Measurements from ENCODE around the gene SRGAP3.

SRGAP3 gene

DNA sequence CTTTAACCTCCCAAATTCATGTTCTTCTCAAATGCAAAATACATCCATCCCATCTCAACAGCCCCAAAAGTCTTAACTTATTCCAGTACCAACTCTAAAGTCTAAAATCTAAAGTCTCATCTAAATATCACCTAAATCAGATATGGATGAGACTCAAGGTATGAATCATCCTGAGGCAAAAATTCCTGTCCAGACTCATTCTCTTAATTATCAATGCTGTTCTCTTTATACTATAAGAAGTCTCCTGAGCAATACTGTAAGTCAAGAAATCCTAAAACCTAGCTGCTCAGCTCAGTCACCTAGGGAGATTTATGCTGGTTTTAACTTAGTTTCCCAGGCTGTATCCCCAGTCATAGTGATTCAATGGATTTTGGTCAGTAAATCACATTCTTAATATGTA, 297.3 kb downstream of the SRGAP3 start:
- DNase-seq: no peak

DNA sequence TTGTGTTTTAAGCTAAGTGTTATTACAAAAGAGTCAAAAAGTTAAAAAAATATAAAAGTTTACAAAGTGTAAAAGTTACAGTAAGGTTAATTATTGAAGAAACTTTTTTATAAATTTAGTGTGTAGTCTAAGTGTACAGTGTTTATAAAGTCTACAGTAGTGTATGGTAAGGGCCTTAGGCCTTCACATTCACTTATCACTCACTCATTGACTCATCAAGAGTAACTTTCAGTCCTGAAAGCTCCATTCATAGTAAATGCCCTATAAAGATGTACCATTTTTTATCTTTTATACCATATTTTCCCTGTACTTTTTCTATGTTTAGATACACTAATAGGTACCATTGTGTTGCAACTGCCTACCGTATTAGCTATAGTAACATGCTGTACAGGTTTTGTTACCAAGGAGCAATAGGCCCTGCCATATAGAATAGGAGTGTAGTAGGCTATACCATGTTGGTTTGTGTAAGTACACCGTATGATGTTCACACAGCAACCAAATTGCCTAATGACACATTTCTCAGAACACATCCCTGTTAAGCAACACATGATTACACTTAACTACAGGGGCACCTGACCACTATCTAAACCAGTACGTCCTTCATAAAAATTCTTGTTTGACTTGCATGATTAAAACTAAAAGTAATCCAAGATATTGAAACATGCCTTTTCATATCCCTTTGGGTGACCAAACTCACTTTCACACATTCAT, 303.4 kb downstream of the SRGAP3 start:
- DNase-seq: no peak

DNA sequence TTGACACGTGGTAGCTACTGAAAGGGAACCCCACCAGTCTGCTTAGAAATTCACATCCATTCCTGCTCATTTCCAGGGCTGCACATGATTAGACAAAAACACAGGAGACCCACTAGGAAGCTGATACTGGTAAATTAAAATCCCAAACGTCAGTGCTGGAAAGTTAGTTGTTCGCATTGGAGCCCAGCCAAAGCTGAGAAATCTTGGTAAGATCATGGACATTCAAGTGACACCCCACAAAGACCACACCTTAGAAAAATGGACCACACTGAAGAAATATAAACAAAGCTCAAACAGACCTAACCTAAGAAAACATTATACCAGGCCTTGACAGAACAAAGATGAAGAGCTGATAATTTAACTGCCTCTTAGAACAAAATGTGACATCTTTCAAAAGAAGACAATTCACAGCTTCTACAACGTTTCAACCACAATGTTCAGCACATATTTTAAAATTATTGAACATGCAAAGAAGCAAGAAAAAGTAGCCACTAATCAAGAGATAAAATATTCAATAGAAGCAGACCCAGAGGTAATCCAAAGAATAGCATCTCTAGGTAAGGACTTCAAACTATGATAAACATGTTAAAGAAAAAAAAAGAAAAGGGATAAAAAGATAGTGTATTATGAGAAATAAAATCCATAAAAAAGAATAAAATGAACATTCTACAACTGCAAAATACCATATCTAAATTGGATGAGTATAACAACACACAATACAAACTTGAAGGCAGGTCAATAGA, 306.5 kb downstream of the SRGAP3 start:
- no peak for DNase-seq

DNA sequence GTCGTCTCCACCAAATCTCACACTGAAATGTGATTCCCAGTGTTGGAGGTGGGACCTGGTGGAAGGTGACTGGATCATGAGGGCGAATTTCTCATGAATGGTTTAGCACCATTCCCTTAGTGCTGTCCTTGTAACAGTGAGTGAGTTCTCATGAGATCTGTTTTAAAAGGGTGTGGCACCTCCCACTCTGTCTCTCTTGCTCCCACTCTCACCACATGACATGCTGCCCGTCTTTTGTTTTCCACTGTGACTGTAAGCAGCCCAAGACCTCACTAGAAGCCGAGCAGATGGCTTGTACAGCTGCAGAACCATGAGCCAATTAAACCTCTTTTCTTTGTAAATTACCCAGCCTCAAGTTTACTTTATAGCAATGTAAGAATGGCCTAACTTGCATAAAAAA, 307.3 kb downstream of the SRGAP3 start:
- no peak for DNase-seq

DNA sequence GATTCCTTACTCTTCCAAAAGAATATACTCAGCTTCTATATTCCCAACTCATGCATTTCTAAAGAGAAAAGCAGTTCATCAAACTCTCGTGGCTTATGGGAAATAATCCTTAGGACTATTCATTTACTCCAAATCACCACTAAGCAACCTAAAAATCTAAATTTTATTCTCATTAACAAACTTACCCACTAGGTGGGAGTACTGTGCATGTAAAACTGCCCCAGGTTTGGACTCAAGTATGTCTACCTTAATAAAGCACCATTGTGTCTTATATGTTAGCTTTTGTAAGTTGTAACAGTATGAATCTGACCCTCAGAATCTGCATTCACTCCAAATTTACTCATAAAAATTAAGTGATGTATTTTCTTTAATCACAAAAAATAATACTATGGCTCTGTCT, 311.4 kb downstream of the SRGAP3 start:
- DNase-seq: no peak

DNA sequence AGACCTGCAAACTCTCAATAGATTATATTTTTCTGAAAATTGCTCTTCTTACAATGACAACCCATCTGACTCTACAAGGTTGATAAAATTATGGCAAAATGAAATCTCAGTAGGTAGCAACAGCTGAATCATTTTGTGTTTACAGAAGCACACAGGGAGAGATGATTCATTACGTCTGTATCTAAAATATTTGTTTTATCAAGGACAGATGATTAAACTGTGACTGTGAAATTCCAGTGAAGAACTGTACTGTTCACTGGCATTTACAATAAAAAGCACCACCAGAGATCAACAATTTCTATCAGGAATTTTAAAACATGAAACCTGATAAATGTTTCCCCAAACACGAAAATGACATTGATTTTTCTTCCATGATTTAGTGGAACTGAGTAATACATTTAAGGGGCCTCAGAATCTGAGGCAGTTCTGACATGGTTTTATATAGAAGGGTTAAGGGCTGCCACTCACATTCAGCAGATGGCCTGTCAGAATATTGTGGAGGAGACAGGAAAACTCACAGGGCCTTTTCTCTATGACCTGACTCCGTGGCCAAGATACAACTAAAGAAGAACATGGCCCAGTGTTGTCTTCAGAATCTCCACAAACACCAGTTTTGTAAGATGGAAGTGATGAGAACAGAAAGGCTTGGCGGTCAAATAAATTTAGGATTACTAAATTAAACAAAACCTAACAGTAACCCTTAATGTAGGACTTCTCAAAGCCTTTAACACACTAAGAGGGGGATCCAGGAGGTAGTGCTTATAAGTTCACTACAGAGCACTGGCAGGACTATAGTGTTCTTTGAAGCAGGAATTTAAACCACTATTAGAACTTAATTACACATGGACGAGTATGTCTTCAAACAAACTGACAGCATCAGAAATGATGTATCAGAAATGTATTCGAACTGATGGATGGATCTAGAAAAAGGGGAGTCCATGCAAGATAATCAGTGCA, 312.1 kb downstream of the SRGAP3 start:
- no peak for DNase-seq

DNA sequence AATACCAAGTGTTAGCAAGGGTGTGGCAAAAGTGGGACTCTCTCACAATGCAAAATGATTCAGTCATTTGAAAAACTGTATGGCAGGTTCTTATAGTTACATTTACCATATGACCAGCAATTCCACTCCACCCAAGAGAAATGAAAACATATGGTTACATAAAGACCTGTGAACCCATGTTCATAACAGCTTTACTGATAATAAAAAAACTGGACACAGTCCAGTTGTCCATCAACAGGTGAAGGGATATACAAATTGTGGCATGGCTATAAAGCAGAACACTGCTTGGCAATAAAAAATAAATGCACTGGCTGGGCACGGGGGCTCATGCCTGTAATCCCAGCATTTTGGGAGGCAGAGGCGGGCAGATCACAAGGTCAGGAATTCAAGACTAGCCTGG, 316.9 kb downstream of the SRGAP3 start:
- no peak for DNase-seq

DNA sequence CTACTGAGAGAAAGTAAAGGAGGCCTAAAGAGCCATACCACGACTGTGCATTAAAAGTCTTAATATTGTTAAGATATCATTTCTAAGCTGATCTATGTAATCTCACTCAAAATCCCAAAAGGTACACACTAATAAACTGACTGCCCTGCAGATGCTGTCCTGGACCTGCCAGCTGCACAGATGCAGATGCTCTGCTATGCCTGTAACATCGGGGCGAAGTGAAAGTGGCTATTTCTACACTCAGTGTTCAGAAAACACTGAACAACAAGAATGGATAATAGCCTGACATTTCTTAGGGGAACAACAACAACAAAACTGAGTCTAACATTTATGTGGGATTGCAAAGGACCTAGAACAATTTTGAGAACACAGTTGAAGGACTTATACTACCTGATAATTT, 318.1 kb downstream of the SRGAP3 start:
- DNase-seq: no peak
